GM12878 (cell line): ENCODE data around the gene BAZ2B. TPM values are rescaled to one million over a fixed set of nuclear protein-coding genes. Genes with fewer than 3 reads are reported as not detected.
A peak's percentile ranks its signal among the peaks of the same experiment; 100 is the strongest.

ENCODE experiments used
- ATAC-seq: fragments of 200-7000 bp; cut with Tn5 transposase; 3 replicates; pipeline ENCODE4 v1.9.1; 2020; ENCODE audit warnings: mild to moderate bottlenecking, moderate library complexity
- BruUV-seq: library from RNA; stranded (reverse); fragments of 400-500 nt; replicated peaks from 2 replicates; lab custom pipeline; 2021; lab: Mats Ljungman, UMichigan
- CTCF ChIA-PET: fragments of 300-600 bp; sonication (Branson Sonifier 250); formaldehyde crosslinking; extraction: SDS; loops from one replicate; lab custom pipeline; 2021; ENCODE audit warnings: inconsistent platforms; lab: Yijun Ruan, JAX
- POLR2A ChIA-PET: fragments of 350-600 bp; formaldehyde crosslinking; extraction: SDS; loops from one replicate; lab custom pipeline; 2021; ENCODE audit warnings: inconsistent platforms; lab: Charles Lee
- RAD21 ChIA-PET: fragments of 300-600 bp; sonication (Branson Sonifier 250); formaldehyde crosslinking; loops from one replicate; lab custom pipeline; 2023; ENCODE audit warnings: antibody characterized with exemption; ENCODE audit not compliant: unreplicated experiment; lab: Charles Lee
- SMC1A ChIA-PET: fragments of 300-600 bp; sonication (Branson Sonifier 250); formaldehyde crosslinking; loops from one replicate; lab custom pipeline; 2023; ENCODE audit not compliant: unreplicated experiment, uncharacterized antibody; lab: Charles Lee
- DNase-seq: peaks from one replicate; pipeline ENCODE4 v3.0.0-alpha.2; 2011; ENCODE audit warnings: low read depth, low spot score
- FAIRE-seq: peaks from 3 replicates; lab custom pipeline; 2011; peaks lifted over from hg19 to GRCh38; lab: Jason Lieb, UNC
- H2AFZ ChIP-seq: 2 replicates; pipeline ENCODE4 v1.6.0; 2011; ENCODE audit warnings: low read depth, low read length, control low read depth; ENCODE audit not compliant: control insufficient read depth
- H3K27ac ChIP-seq: 2 replicates; pipeline ENCODE4 v1.5.1; 2011; ENCODE audit warnings: control low read depth; ENCODE audit not compliant: control insufficient read depth, insufficient read depth
- H3K27me3 ChIP-seq, 2 experiments: replicated peaks in 1 of 2; 2 replicates each; pipeline versions ENCODE4 v1.6.0 to v1.6.1; 2011; ENCODE audit warnings: low read length in 1 of 2; ENCODE audit not compliant: control insufficient read depth in 2 of 2, insufficient read depth in 2 of 2
- H3K36me3 ChIP-seq, 2 experiments: 2 replicates each; pipeline ENCODE4 v1.5.1; 2011; ENCODE audit warnings: low read length in 1 of 2; ENCODE audit not compliant: control insufficient read depth in 2 of 2, insufficient read depth in 2 of 2
- H3K4me1 ChIP-seq: 2 replicates; pipeline ENCODE4 v1.6.1; 2011; ENCODE audit warnings: mild to moderate bottlenecking, low read length, moderate library complexity, mixed read lengths; ENCODE audit not compliant: control insufficient read depth, insufficient read depth
- H3K4me2 ChIP-seq: 2 replicates; pipeline ENCODE4 v1.6.0; 2011; ENCODE audit warnings: control low read depth; ENCODE audit not compliant: control insufficient read depth, insufficient read depth
- H3K4me3 ChIP-seq: fragments of 200-600 bp; sonication (generic); 2 replicates; pipeline ENCODE4 v1.5.1; 2016
- H3K79me2 ChIP-seq: 2 replicates; pipeline ENCODE4 v1.6.0; 2011; ENCODE audit warnings: low read length; ENCODE audit not compliant: control insufficient read depth, insufficient read depth
- H3K9ac ChIP-seq: 2 replicates; pipeline ENCODE4 v1.8.0; 2011; ENCODE audit warnings: low read length, control low read depth, mixed read lengths; ENCODE audit not compliant: control insufficient read depth, insufficient read depth
- H3K9me3 ChIP-seq: replicated peaks from 3 replicates; pipeline ENCODE4 v1.5.1; 2011; ENCODE audit warnings: mild to moderate bottlenecking, low read length; ENCODE audit not compliant: control insufficient read depth, insufficient read depth
- H4K20me1 ChIP-seq: 2 replicates; pipeline ENCODE4 v1.6.0; 2011; ENCODE audit not compliant: control insufficient read depth, insufficient read depth
- EGR1 ChIP-seq, 2 experiments: IDR thresholded peaks; 1 replicate in 1 of 2; 2 replicates in 1 of 2; pipeline ENCODE4 v1.6.1; 2011 to 2012; ENCODE audit warnings: low read depth in 2 of 2, low read length in 2 of 2, borderline replicate concordance in 1 of 2, mild to moderate bottlenecking in 1 of 2, moderate library complexity in 1 of 2
- KDM1A ChIP-seq: fragments of 200-600 bp; sonication (generic); IDR thresholded peaks from 2 replicates; pipeline ENCODE4 v1.6.1; 2016; ENCODE audit warnings: borderline replicate concordance
- MYB ChIP-seq: fragments of 150-350 bp; IDR thresholded peaks from 2 replicates; pipeline ENCODE4 v1.6.1; 2014; ENCODE audit warnings: mild to moderate bottlenecking, low read depth, low read length, borderline replicate concordance
- RUNX3 ChIP-seq: IDR thresholded peaks from 2 replicates; pipeline ENCODE4 v1.6.1; 2012; ENCODE audit warnings: low read length, inconsistent platforms
- SPI1 ChIP-seq: IDR thresholded peaks from 2 replicates; pipeline ENCODE4 v1.6.1; 2011; ENCODE audit warnings: low read depth, mild to moderate bottlenecking, low read length, moderate library complexity, borderline replicate concordance; ENCODE audit not compliant: insufficient read depth
- ZNF384 ChIP-seq: IDR thresholded peaks from 2 replicates; pipeline ENCODE4 v1.6.1; 2012; ENCODE audit warnings: low read depth, mild to moderate bottlenecking, low read length, improper control_type of control experiment, borderline replicate concordance
- WGBS: methylation state at CpG from one replicate; pipeline ENCODE4 v1.1.6; 2016; ENCODE audit warnings: low lambda C conversion rate; ENCODE audit not compliant: insufficient replicate concordance, insufficient coverage; ENCODE audit errors: missing lambda C conversion rate; 5-methylcytosine and 5-hydroxymethylcytosine counted together
- in situ Hi-C: fragments of 300-500 bp; cut with MboI; formaldehyde crosslinking; loops from 9 replicates; pipeline ENCODE4 v1.14.3; 2018; ENCODE audit warnings: mixed read lengths
- intact Hi-C: fragments of 100-400 bp; cut with micrococcal nuclease; formaldehyde crosslinking; loops from one replicate; pipeline ENCODE4 v1.14.2; 2022; ENCODE audit not compliant: unreplicated experiment
- polyA plus RNA-seq, 11 experiments: library from polyadenylated mRNA; depleted of rRNA in 4 of 11; unstranded in 6 of 11; stranded (reverse) in 5 of 11; fragments of >200 nt; fragmentation: Nextera tagmentation in 4 of 11; fragmentation: Illumina TruSeq in 1 of 11; extraction: Ambion mirVana in 4 of 11; extraction: Trizol in 1 of 11; gene quantifications; 1 replicate in 1 of 11; 2 replicates in 10 of 11; pipeline versions ENCODE4 v1.2.1 to v1.2.3, GENCODE V29; 2011 to 2016; ENCODE audit warnings: inconsistent platforms in 2 of 11, missing spikeins in 2 of 11, low read depth in 1 of 11
- total RNA-seq, 4 experiments: library from RNA; depleted of rRNA in 3 of 4; stranded (reverse); fragments of >200 nt in 3 of 4; fragmentation: Illumina TruSeq in 1 of 4; extraction: Trizol in 1 of 4; gene quantifications; 2 replicates each; pipeline versions ENCODE4 v1.2.1 to v1.2.3, GENCODE V29; 2013 to 2021
- TF ChIP-seq, protein P1 (sequence below): IDR thresholded peaks from 2 replicates; pipeline ENCODE4 v1.6.1; 2012; ENCODE audit warnings: improper control_type of control experiment, low read depth, low read length; ENCODE audit not compliant: insufficient replicate concordance

The BAZ2B gene
- total and polyA plus RNA-seq, 10 of the 15 experiments (the other 5 are each of a cell fraction or from before 2014, with no cell fraction given): 8.8 to 49.7 (median 24.7) TPM

DNA sequence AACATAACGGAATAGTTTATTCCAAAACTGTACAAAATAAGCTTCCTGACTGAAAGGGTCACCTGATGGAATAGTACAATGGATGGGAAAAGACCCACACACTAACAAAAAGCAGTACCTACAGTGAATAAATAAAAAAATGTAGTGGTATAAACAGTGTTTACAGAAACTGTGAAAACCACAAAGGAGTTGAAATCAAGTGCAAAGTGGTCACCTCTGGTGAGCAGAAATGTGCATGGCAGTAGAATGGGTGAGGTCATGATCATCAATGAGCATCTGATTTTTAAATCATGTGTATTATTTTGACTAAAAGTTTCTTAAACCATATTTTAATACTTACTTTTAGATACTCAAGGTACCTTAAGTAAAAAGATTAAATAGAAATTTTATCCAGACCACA, 341.2 kb downstream of the BAZ2B start:
- in situ Hi-C loops (no loop called here), intact Hi-C loops (no loop called here)
- Histone ChIP-seq H3K4me3 (no peak overlapping the region), H3K4me2 (no peak overlapping the region), H3K9ac (no peak overlapping the region), H4K20me1 (no peaks in the 10 kb centered on the region), H3K79me2 (no peaks in the 10 kb centered on the region), H2AFZ (no peak overlapping the region), H3K27me3 (no peaks in the 10 kb centered on the region), H3K27ac (no peak overlapping the region), H3K9me3 (no peaks in the 10 kb centered on the region), H3K4me1 (no peaks in the 10 kb centered on the region), H3K36me3 (no peaks in the 10 kb centered on the region)
- no peak for TF ChIP-seq SPI1
- peak; percentile 35; the same call in 1 of the 2 replicates for TF ChIP-seq RUNX3
- no peak for TF ChIP-seq KDM1A
- TF ChIP-seq, protein P1, sequence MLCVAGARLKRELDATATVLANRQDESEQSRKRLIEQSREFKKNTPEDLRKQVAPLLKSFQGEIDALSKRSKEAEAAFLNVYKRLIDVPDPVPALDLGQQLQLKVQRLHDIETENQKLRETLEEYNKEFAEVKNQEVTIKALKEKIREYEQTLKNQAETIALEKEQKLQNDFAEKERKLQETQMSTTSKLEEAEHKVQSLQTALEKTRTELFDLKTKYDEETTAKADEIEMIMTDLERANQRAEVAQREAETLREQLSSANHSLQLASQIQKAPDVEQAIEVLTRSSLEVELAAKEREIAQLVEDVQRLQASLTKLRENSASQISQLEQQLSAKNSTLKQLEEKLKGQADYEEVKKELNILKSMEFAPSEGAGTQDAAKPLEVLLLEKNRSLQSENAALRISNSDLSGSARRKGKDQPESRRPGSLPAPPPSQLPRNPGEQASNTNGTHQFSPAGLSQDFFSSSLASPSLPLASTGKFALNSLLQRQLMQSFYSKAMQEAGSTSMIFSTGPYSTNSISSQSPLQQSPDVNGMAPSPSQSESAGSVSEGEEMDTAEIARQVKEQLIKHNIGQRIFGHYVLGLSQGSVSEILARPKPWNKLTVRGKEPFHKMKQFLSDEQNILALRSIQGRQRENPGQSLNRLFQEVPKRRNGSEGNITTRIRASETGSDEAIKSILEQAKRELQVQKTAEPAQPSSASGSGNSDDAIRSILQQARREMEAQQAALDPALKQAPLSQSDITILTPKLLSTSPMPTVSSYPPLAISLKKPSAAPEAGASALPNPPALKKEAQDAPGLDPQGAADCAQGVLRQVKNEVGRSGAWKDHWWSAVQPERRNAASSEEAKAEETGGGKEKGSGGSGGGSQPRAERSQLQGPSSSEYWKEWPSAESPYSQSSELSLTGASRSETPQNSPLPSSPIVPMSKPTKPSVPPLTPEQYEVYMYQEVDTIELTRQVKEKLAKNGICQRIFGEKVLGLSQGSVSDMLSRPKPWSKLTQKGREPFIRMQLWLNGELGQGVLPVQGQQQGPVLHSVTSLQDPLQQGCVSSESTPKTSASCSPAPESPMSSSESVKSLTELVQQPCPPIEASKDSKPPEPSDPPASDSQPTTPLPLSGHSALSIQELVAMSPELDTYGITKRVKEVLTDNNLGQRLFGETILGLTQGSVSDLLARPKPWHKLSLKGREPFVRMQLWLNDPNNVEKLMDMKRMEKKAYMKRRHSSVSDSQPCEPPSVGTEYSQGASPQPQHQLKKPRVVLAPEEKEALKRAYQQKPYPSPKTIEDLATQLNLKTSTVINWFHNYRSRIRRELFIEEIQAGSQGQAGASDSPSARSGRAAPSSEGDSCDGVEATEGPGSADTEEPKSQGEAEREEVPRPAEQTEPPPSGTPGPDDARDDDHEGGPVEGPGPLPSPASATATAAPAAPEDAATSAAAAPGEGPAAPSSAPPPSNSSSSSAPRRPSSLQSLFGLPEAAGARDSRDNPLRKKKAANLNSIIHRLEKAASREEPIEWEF: no peak
- no peak for TF ChIP-seq EGR1 (IDR thresholded peaks at IDR 0.05; ENCODE audit: borderline replicate concordance in 1 of 2, low read depth in 2 of 2, low read length in 2 of 2)
- TF ChIP-seq MYB: no peak
- no peak for TF ChIP-seq ZNF384
- RAD21 ChIA-PET: no interaction called here
- POLR2A ChIA-PET: no interaction called here
- CTCF ChIA-PET: no interaction called here
- SMC1A ChIA-PET: interaction anchor here (1.1 to 1.2 kb wide), 2 partner anchors 9 to 11 kb away, joined by 3 read pairs; no protein-coding TSS in a partner anchor
- BruUV-seq: no TSS peak
- 96% methylated on average over 1 of the region's 1 CpG for WGBS
- DNase-seq (no peak), FAIRE-seq (no peak), ATAC-seq (peak; percentile 62)
